T-helper 1 cell (primary cell): ENCODE results near the gene VWA5B1.

Source experiments
- DNase-seq, 5 donors: peaks; one replicate each; pipeline ENCODE4 v3.0.0-alpha.2; 2012 to 2020

The VWA5B1 gene

GRCh38 chr1:20348326-20348915 lies 57.7 kb downstream of the VWA5B1 start:
- DNase-seq, result no peak

- DNase-seq, result no peak
These were observed 58.9 kb downstream of the VWA5B1 start for GRCh38 chr1:20349561-20349960.

- no peak for DNase-seq
These were observed 59.3 kb downstream of the VWA5B1 start for GRCh38 chr1:20349971-20350370.

- no peak for DNase-seq
These were observed 59.7 kb downstream of the VWA5B1 start for GRCh38 chr1:20350421-20350820.

GRCh38 chr1:20351911-20352701 lies 61.4 kb downstream of the VWA5B1 start:
- no peak for DNase-seq

GRCh38 chr1:20353836-20354235 lies 63.2 kb downstream of the VWA5B1 start:
- DNase-seq, result no peak

GRCh38 chr1:20354610-20355009 lies 63.9 kb downstream of the VWA5B1 start:
- DNase-seq, result no peak

- DNase-seq, result no peak
These were observed 64.6 kb downstream of the VWA5B1 start for GRCh38 chr1:20355101-20355827.

GRCh38 chr1:20355828-20356735 lies 65.4 kb downstream of the VWA5B1 start:
- no peak for DNase-seq

GRCh38 chr1:20356850-20357459 lies 66.3 kb downstream of the VWA5B1 start:
- no peak for DNase-seq

GRCh38 chr1:20357796-20358195 lies 67.1 kb downstream of the VWA5B1 start:
- no peak for DNase-seq

- DNase-seq, result no peak
These were observed 68.1 kb downstream of the VWA5B1 start for GRCh38 chr1:20358761-20359263.

- peak in 1 of 5 donors; percentile 50 for DNase-seq
These were observed 69.0 kb downstream of the VWA5B1 start for GRCh38 chr1:20359451-20360330.

GRCh38 chr1:20361401-20361800 lies 70.7 kb downstream of the VWA5B1 start:
- no peak for DNase-seq

GRCh38 chr1:20361805-20362381 lies 71.2 kb downstream of the VWA5B1 start:
- DNase-seq, result peak in 2 of 5 donors; percentile 8 to 13

- no peak for DNase-seq
These were observed 72.2 kb downstream of the VWA5B1 start for GRCh38 chr1:20362856-20363255.

GRCh38 chr1:20365421-20366055 lies 74.9 kb downstream of the VWA5B1 start:
- no peak for DNase-seq

GRCh38 chr1:20366056-20366462 lies 75.4 kb downstream of the VWA5B1 start:
- no peak for DNase-seq

- no peak for DNase-seq
These were observed 75.9 kb downstream of the VWA5B1 start for GRCh38 chr1:20366463-20367115.
